Measurements from ENCODE around the gene MEX3B. TPM values are rescaled to one million over a fixed set of nuclear protein-coding genes. Genes with fewer than 3 reads are reported as not detected.
A peak's percentile ranks its signal among the peaks of the same experiment; 100 is the strongest.

Gene MEX3B
- total and polyA plus RNA-seq, 9 of the 15 experiments (the other 6 are each of a cell fraction or from before 2014, with no cell fraction given), result 0.94 to 12.8 (median 3.6) TPM

- peak; percentile 72 for FAIRE-seq
- peak; percentile 34 to 49 (median 42) for DNase-seq (ENCODE audit: extremely low read depth in 1 of 4, low spot score in 3 of 4)
- peak; percentile 64 for ATAC-seq
- Histone ChIP-seq H4K20me1 (replicated peaks; ENCODE audit: control insufficient read depth, insufficient read depth, low read length) (no peaks in the 10 kb centered on the region), H3K4me1 (replicated peaks in 1 of 2; ENCODE audit: control insufficient read depth in 2 of 2, insufficient read depth in 2 of 2, low read length in 2 of 2) (peaks cover 5 to 16% of the 10 kb centered on the region in 2 experiments; a peak in 4 of 5 replicates), H3K9me3 (replicated peaks; ENCODE audit: control insufficient read depth, insufficient read depth, low read depth, low read length) (no peaks in the 10 kb centered on the region), H3K4me3 (no peak overlapping the region), H3K9ac (ENCODE audit: insufficient read depth in 1 of 2, low read depth in 2 of 2, low read length in 2 of 2) (no peak overlapping the region), H3K9me1 (ENCODE audit: control insufficient read depth, insufficient read depth, low read length) (no peaks in the 10 kb centered on the region), H3K27ac (ENCODE audit: extremely low read depth, low read depth, low read length) (no peak overlapping the region), H3K4me2 (ENCODE audit: insufficient read depth, low read length) (peak overlapping the region; percentile 59), H3K79me2 (ENCODE audit: control insufficient read depth, insufficient read depth, low read length) (no peaks in the 10 kb centered on the region), H3K36me3 (ENCODE audit: control insufficient read depth, insufficient read depth, low read length) (no peaks in the 10 kb centered on the region), H2AFZ (ENCODE audit: low read depth, low read length) (peak overlapping the region; percentile 43; the same call in 1 of the 2 replicates), H3K27me3 (ENCODE audit: control insufficient read depth in 2 of 2, insufficient read depth in 2 of 2, low read length in 2 of 2) (no peaks in the 10 kb centered on the region; a peak in 1 of 5 replicates)
- in situ Hi-C loops (cut with MboI), result no loop called here
- 33% methylated on average over 15 of the region's 16 CpGs for WGBS (ENCODE audit: insufficient coverage, low coverage, missing lambda C conversion rate)
- no TSS peak for BruUV-seq (replicated peaks)
- intact Hi-C loops (cut with micrococcal nuclease), result no loop called here
- ChIA-PET POLR2A (interaction anchor here (0.7 kb wide), 1 partner anchor 1066 kb away, joined by 3 read pairs; no protein-coding TSS in a partner anchor), CTCF (ENCODE audit: low intra/inter-chr PET ratio) (no interaction called here)
- TF ChIP-seq SIRT6 (IDR thresholded peaks at IDR 0.05; ENCODE audit: low read depth, low read length) (no peak), ZNF561 (CRISPR knock-in tag; conservative IDR thresholded peaks at IDR 0.05) (no peak), MTA3 (IDR thresholded peaks at IDR 0.05; ENCODE audit: borderline replicate concordance) (no peak), SAFB2 (IDR thresholded peaks at IDR 0.05; ENCODE audit: borderline replicate concordance, low read depth, low read length, severe bottlenecking) (no peak), SMARCA4 (IDR thresholded peaks at IDR 0.05) (0 out of 2 replicates have a peak, but pooled peaks have one; percentile 17), CAMTA2 (CRISPR knock-in tag; conservative IDR thresholded peaks at IDR 0.05) (no peak), BACH1 (tag; IDR thresholded peaks at IDR 0.05) (no peak), SIX5 (IDR thresholded peaks at IDR 0.05; ENCODE audit: borderline replicate concordance in 1 of 2, insufficient read depth in 1 of 2, low read depth in 1 of 2, low read length in 2 of 2) (no peak), ZNF511 (CRISPR knock-in tag; IDR thresholded peaks at IDR 0.05) (no peak), DMBX1 (CRISPR knock-in tag; IDR thresholded peaks at IDR 0.05; ENCODE audit: borderline replicate concordance) (no peak), FOXM1 (IDR thresholded peaks at IDR 0.05; ENCODE audit: low read depth) (no peak), FOXM1 (CRISPR knock-in tag; IDR thresholded peaks at IDR 0.05; ENCODE audit: low read depth) (no peak), NFATC3 (IDR thresholded peaks at IDR 0.05) (no peak), SUPT5H (IDR thresholded peaks at IDR 0.05) (no peak), IRF2 (CRISPR knock-in tag; IDR thresholded peaks at IDR 0.05) (no peak), GABPB1 (CRISPR knock-in tag; IDR thresholded peaks at IDR 0.05) (no peak), PATZ1 (CRISPR knock-in tag; IDR thresholded peaks at IDR 0.05; ENCODE audit: borderline replicate concordance) (no peak), ATF1 (CRISPR knock-in tag; IDR thresholded peaks at IDR 0.05) (no peak), ATF1 (tag; IDR thresholded peaks at IDR 0.05) (no peak), BHLHE40 (IDR thresholded peaks at IDR 0.05; ENCODE audit: low read length) (no peak), FOXK1 (CRISPR knock-in tag; IDR thresholded peaks at IDR 0.05; ENCODE audit: borderline replicate concordance) (no peak), ZNF717 (CRISPR knock-in tag; IDR thresholded peaks at IDR 0.05) (no peak), ZC3H11A (IDR thresholded peaks at IDR 0.05; ENCODE audit: low read depth, low read length) (no peak)
Measured at GRCh38 chr15:82086243-82086995, 40.6 kb upstream of the MEX3B start.
